ENCODE results near the gene CLEC4D.
"Not testable (repeated sequence)": the region's sequence is repeated elsewhere in the genome, so short reads cannot be mapped to it uniquely, and the experiment has no call there.

Gene CLEC4D

GRCh38 chr12:8537820-8538219 is 24.5 kb downstream of the CLEC4D start:
- H3K9ac ChIP-seq (ENCODE audit: low read length); H3K4me3 ChIP-seq (ENCODE audit: low read depth, low read length); H3K36me3 ChIP-seq (ENCODE audit: control insufficient read depth, insufficient read depth, low read length); H3K27ac ChIP-seq (ENCODE audit: low read depth, low read length); H3K27me3 ChIP-seq (ENCODE audit: control insufficient read depth, insufficient read depth, low read length); H3K9me3 ChIP-seq (ENCODE audit: control insufficient read depth, insufficient read depth, low read depth, low read length); H3K4me1 ChIP-seq (ENCODE audit: control insufficient read depth, insufficient read depth, low read length): not testable (repeated sequence)

DNA sequence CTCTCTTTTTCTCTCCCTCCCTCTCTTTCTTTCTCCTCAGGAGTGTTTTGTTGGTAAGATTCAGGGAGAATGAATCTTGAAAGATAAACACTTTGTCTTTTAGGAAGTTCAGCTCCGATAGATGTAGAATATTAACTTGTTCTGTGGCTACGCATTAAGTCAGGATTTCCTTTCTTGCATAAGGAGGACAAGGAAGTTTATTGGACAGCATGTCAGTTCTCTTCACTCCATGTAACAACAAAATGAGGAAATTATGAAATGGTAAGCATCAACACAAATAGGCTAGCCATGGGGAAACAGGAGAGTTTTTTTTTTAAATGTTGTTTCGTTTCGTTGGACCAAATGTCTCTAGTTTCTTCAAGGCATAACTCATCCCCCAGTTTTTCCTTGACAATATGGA is 27.5 kb downstream of the CLEC4D start, which contains the start of gene CLEC4E:
TSS of gene CLEC4E (minus strand) at position 75 of the 400 bp plus-strand sequence. CDS start 108 bp downstream, outside the sequence.
- H3K4me3 ChIP-seq (ENCODE audit: low read depth, low read length); H3K9me3 ChIP-seq (ENCODE audit: control insufficient read depth, insufficient read depth, low read depth, low read length); H3K36me3 ChIP-seq (ENCODE audit: control insufficient read depth, insufficient read depth, low read length); H3K27me3 ChIP-seq (ENCODE audit: control insufficient read depth, insufficient read depth, low read length); H3K27ac ChIP-seq (ENCODE audit: low read depth, low read length); H3K4me1 ChIP-seq (ENCODE audit: control insufficient read depth, insufficient read depth, low read length); H3K9ac ChIP-seq (ENCODE audit: low read length): not testable (repeated sequence)

- Histone ChIP-seq H3K27ac (ENCODE audit: low read depth, low read length) (no peak overlapping the region), H3K9me3 (ENCODE audit: control insufficient read depth, insufficient read depth, low read depth, low read length) (no peaks in the 10 kb centered on the region), H3K9ac (ENCODE audit: low read length) (no peak overlapping the region), H3K4me1 (ENCODE audit: control insufficient read depth, insufficient read depth, low read length) (peaks cover 8% of the 10 kb centered on the region), H3K27me3 (ENCODE audit: control insufficient read depth, insufficient read depth, low read length) (no peaks in the 10 kb centered on the region), H3K4me3 (ENCODE audit: low read depth, low read length) (no peak overlapping the region), H3K36me3 (ENCODE audit: control insufficient read depth, insufficient read depth, low read length) (no peaks in the 10 kb centered on the region)
These were observed 28.3 kb downstream of the CLEC4D start for GRCh38 chr12:8541562-8541961.

DNA sequence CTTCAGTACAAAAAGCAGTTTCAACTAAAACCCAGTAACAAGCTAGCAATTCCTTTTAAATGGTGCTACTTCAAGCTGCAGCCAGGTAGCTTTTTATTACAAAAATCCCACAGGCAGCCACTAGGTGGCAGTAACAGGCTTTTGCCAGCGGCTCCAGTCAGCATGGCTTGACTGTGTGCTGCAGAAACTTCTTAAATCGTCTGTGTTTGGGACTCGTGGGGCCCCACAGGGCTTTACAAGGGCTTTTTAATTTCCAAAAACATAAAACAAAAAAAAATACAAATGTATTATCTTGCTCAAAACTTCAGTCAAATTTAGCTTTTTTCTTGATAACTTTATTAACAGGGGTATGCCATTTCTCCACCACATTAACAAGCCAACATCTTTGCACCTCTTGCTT is 31.0 kb downstream of the CLEC4D start:
- no peak overlapping the region for H3K9ac ChIP-seq (ENCODE audit: low read length)
- no peaks in the 10 kb centered on the region for H3K27me3 ChIP-seq (ENCODE audit: control insufficient read depth, insufficient read depth, low read length)
- H3K4me1 ChIP-seq (ENCODE audit: control insufficient read depth, insufficient read depth, low read length): peaks cover 8% of the 10 kb centered on the region
- no peak overlapping the region for H3K4me3 ChIP-seq (ENCODE audit: low read depth, low read length)
- no peaks in the 10 kb centered on the region for H3K9me3 ChIP-seq (ENCODE audit: control insufficient read depth, insufficient read depth, low read depth, low read length)
- no peak overlapping the region for H3K27ac ChIP-seq (ENCODE audit: low read depth, low read length)
- H3K36me3 ChIP-seq (ENCODE audit: control insufficient read depth, insufficient read depth, low read length): no peaks in the 10 kb centered on the region

GRCh38 chr12:8546591-8546990 is 33.3 kb downstream of the CLEC4D start:
- Histone ChIP-seq H3K4me3 (ENCODE audit: low read depth, low read length) (no peak overlapping the region), H3K27me3 (ENCODE audit: control insufficient read depth, insufficient read depth, low read length) (no peaks in the 10 kb centered on the region), H3K9me3 (ENCODE audit: control insufficient read depth, insufficient read depth, low read depth, low read length) (no peaks in the 10 kb centered on the region), H3K36me3 (ENCODE audit: control insufficient read depth, insufficient read depth, low read length) (no peaks in the 10 kb centered on the region), H3K4me1 (ENCODE audit: control insufficient read depth, insufficient read depth, low read length) (peaks cover 8% of the 10 kb centered on the region), H3K9ac (ENCODE audit: low read length) (no peak overlapping the region), H3K27ac (ENCODE audit: low read depth, low read length) (no peak overlapping the region)

GRCh38 chr12:8547645-8548044 is 34.3 kb downstream of the CLEC4D start:
- H3K4me3 ChIP-seq (ENCODE audit: low read depth, low read length): no peak overlapping the region
- no peaks in the 10 kb centered on the region for H3K9me3 ChIP-seq (ENCODE audit: control insufficient read depth, insufficient read depth, low read depth, low read length)
- no peaks in the 10 kb centered on the region for H3K27me3 ChIP-seq (ENCODE audit: control insufficient read depth, insufficient read depth, low read length)
- no peak overlapping the region for H3K9ac ChIP-seq (ENCODE audit: low read length)
- H3K4me1 ChIP-seq (ENCODE audit: control insufficient read depth, insufficient read depth, low read length): peaks cover 8% of the 10 kb centered on the region
- no peaks in the 10 kb centered on the region for H3K36me3 ChIP-seq (ENCODE audit: control insufficient read depth, insufficient read depth, low read length)
- H3K27ac ChIP-seq (ENCODE audit: low read depth, low read length): no peak overlapping the region

DNA sequence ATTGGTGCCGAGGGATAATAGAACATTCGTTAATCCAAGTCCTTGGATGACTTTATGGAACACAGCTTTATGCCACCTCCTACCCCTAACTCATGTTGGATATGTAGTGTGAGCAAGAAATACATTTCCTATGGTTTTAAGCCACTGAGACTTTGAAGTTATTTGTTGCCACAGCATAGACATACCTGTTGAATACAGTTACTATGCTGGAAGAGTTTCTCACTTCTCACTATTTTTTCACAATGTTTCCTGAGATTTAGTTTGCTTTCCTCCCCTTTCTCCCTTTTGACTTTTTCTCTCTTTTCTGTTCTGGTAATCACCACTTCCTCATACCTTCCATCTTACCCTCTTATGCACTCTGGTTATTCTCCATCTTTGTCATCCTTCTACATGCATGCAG is 34.9 kb downstream of the CLEC4D start:
- Histone ChIP-seq H3K9ac (ENCODE audit: low read length) (no peak overlapping the region), H3K27ac (ENCODE audit: low read depth, low read length) (no peak overlapping the region), H3K27me3 (ENCODE audit: control insufficient read depth, insufficient read depth, low read length) (no peaks in the 10 kb centered on the region), H3K9me3 (ENCODE audit: control insufficient read depth, insufficient read depth, low read depth, low read length) (no peaks in the 10 kb centered on the region), H3K4me1 (ENCODE audit: control insufficient read depth, insufficient read depth, low read length) (peaks cover 8% of the 10 kb centered on the region), H3K4me3 (ENCODE audit: low read depth, low read length) (no peak overlapping the region), H3K36me3 (ENCODE audit: control insufficient read depth, insufficient read depth, low read length) (no peaks in the 10 kb centered on the region)

DNA sequence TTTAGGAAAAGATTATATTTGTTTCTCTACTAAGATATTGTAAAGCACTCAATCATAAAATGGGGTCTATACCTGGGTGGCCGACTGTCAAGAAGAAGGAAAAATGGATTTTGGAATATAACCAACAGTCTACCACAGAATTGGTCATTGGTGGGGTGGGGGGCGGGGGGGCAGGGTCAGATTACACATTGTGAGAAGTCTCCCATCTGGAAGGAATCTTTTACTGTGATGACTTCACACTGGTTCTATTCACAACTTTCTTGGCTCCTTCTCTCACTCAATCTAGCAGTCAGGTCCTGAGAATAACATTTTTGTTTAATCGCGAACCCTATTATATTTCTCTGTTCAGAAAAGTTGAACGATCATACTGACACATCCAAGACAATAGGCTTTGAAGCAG is 36.1 kb downstream of the CLEC4D start:
- Histone ChIP-seq H3K9ac (ENCODE audit: low read length) (no peak overlapping the region), H3K27ac (ENCODE audit: low read depth, low read length) (no peak overlapping the region), H3K4me3 (ENCODE audit: low read depth, low read length) (no peak overlapping the region)

GRCh38 chr12:8553088-8553627 is 39.9 kb downstream of the CLEC4D start:
- Histone ChIP-seq H3K9me3 (ENCODE audit: control insufficient read depth, insufficient read depth, low read depth, low read length) (no peaks in the 10 kb centered on the region), H3K27me3 (ENCODE audit: control insufficient read depth, insufficient read depth, low read length) (no peaks in the 10 kb centered on the region), H3K36me3 (ENCODE audit: control insufficient read depth, insufficient read depth, low read length) (no peaks in the 10 kb centered on the region), H3K9ac (ENCODE audit: low read length) (no peak overlapping the region), H3K27ac (ENCODE audit: low read depth, low read length) (no peak overlapping the region), H3K4me3 (ENCODE audit: low read depth, low read length) (no peak overlapping the region), H3K4me1 (ENCODE audit: control insufficient read depth, insufficient read depth, low read length) (peaks cover 2% of the 10 kb centered on the region; the same call in 1 of the 2 replicates)

More for the DNA sequence above, 36.1 kb downstream of the CLEC4D start:
- Histone ChIP-seq H3K36me3 (ENCODE audit: control insufficient read depth, insufficient read depth, low read length) (no peaks in the 10 kb centered on the region), H3K9me3 (ENCODE audit: control insufficient read depth, insufficient read depth, low read depth, low read length) (no peaks in the 10 kb centered on the region), H3K4me1 (ENCODE audit: control insufficient read depth, insufficient read depth, low read length) (peaks cover 3% of the 10 kb centered on the region; the same call in 1 of the 2 replicates), H3K27me3 (ENCODE audit: control insufficient read depth, insufficient read depth, low read length) (no peaks in the 10 kb centered on the region)

- Histone ChIP-seq H3K36me3 (ENCODE audit: control insufficient read depth, insufficient read depth, low read length) (no peaks in the 10 kb centered on the region), H3K9ac (ENCODE audit: low read length) (no peak overlapping the region), H3K9me3 (ENCODE audit: control insufficient read depth, insufficient read depth, low read depth, low read length) (no peaks in the 10 kb centered on the region), H3K4me3 (ENCODE audit: low read depth, low read length) (no peak overlapping the region), H3K27me3 (ENCODE audit: control insufficient read depth, insufficient read depth, low read length) (no peaks in the 10 kb centered on the region), H3K4me1 (ENCODE audit: control insufficient read depth, insufficient read depth, low read length) (peaks cover 2% of the 10 kb centered on the region; the same call in 1 of the 2 replicates), H3K27ac (ENCODE audit: low read depth, low read length) (0 out of 2 replicates have a peak overlapping the region, but pooled peaks have one; percentile 1)
These were observed 41.3 kb downstream of the CLEC4D start for GRCh38 chr12:8554451-8555195.

- no peaks in the 10 kb centered on the region for H3K36me3 ChIP-seq (ENCODE audit: control insufficient read depth, insufficient read depth, low read length)
- H3K4me3 ChIP-seq (ENCODE audit: low read depth, low read length): no peak overlapping the region
- no peak overlapping the region for H3K9ac ChIP-seq (ENCODE audit: low read length)
- H3K4me1 ChIP-seq (ENCODE audit: control insufficient read depth, insufficient read depth, low read length): peaks cover 2% of the 10 kb centered on the region; the same call in 1 of the 2 replicates
- H3K27me3 ChIP-seq (ENCODE audit: control insufficient read depth, insufficient read depth, low read length): no peaks in the 10 kb centered on the region
- H3K9me3 ChIP-seq (ENCODE audit: control insufficient read depth, insufficient read depth, low read depth, low read length): peaks cover 2% of the 10 kb centered on the region; the same call in 1 of the 2 replicates
- H3K27ac ChIP-seq (ENCODE audit: low read depth, low read length): no peak overlapping the region
These were observed 43.3 kb downstream of the CLEC4D start for GRCh38 chr12:8556531-8557097.

Data from HUES6 (cell line).